HuH-7.5 (cell line): Measurements from ENCODE around the gene GLRX2.

Experiments used
- DNase-seq: peaks from one replicate; pipeline ENCODE4 v3.0.0; 2011; ENCODE audit warnings: low spot score

The GLRX2 gene

DNA sequence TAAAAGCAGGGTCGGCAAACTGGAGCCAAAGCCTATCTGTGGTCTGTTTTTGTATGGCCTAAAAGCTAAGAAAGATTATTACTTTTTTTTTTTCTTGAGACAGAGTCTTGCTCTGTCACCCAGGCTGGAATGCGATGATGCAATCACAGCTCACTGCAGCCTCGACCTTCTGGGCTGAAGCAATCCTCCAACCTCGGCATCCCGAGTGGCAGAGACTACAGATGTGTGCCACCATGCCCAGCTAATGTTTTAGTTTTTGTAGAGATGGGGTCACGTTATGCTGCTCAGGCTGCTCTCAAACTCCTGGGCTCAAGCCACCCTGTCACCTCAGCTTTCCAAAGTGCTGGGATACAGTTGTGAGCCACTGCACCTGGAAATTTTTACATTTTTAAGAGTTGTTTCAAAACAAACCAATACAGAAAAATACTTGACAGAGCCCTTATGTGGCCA, 6.5 kb upstream of the GLRX2 start:
- no peak for DNase-seq

DNA sequence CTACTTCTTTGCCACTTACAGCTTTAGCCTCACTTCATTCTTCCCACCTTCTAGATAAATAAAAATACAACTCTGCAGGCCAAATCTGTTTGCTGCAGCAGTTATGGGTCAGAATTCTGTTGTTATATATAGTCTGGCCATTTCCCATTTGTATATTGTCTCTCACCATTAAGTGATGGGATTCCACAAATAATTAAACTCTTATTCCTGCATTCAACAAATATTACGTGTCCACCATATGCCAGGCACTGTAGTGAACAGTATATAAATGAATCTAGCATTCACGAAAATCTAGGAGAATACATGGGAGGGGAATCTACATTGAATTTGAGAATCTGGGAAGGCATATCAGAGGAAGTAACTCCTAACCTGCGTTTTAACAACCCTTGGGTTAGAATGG, 5.7 kb upstream of the GLRX2 start:
- DNase-seq = no peak

DNA sequence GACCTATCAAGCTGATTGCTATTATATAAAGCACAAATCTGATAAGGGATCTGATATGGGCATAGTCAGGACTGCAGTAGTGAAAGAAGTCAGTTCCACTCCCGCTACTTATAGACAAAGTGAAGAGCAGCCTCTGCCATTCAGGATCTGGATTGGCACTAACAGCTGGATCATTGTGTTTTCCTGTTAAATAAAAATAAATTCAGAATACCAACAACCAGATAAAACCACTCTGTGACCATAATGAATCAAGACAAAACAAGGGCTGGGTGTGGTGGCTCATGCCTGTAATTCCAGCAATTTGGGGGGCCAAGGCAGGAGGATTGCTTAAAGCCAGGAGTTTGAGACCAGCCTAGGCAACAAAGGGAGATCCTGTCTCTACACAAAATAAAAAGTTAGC, 5.0 kb upstream of the GLRX2 start:
- no peak for DNase-seq

DNA sequence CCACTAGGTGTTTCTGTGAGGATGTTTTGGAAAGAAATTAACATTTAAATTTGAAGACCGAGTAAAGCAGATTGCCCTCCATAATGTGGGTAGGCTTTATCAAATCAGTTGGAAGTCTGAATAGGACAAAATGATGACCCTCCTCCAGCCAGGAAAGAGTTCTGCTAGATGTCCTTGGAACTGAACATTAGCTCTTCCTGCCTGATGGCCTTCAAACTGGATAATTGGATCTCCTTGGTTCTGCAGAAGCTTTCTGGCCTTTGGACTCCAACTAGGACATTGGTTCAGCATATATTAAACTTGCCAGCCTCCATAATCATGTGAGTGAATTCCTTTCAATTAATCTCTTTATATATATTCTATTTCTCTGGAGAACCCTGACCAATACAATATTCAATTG, 4.4 kb upstream of the GLRX2 start:
- no peak for DNase-seq

DNA sequence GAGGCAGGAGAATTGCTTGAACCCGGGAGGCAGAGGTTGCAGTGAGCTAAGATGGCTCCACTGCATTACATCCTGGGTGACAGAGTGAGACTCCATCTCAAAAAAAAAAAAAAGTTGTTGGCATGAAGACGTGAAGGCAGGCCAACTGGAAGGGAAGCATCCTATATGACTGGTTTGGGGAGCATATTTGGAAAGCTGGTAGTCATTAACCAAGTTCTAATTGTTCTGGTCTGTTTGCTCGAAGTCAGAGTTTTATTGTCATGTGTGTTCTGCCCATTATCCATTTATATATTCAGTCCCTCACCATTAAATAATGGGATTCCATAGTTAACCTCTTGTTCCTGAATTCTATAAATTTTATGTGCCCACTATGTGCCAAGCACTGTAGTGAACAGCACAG, 3.3 kb upstream of the GLRX2 start:
- no peak for DNase-seq

DNA sequence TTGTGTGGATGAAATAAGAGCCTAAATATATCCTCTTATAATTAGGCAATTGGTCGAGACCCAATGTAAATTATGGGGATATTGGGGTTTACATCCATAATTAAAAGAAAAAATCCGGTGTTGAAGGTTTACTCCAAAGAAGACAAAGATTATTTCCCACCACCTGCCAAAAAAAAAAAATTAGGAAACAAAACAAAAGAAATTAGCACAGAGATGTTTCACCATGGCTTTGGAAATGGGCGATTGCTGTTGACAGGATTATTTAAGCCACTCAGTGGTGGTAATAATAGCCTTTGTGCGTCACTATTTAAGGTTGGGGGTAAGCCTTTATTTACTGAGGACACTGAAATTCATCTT, 585 bp upstream of the GLRX2 start:
- no peak for DNase-seq

DNA sequence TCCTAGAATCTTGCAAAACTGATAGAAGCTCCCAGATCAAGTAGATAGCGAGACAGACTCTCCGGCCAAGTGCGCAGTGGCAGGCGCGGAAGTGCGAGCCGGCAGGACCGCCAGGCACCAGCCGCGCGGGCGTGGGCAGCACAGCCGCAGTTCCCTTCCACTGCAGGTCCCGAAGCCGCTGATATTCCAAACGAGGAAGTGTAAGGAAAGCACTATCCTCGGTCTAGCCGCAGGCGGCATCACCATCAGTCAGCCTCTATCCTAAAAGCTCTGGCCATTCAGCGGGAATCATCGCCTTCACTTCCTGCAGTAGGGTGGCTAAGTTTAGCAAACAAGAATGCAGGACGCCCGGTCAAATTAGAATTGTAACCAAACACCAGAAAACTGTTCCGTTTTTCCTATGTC, 710 bp downstream of the GLRX2 start:
- no peak for DNase-seq

DNA sequence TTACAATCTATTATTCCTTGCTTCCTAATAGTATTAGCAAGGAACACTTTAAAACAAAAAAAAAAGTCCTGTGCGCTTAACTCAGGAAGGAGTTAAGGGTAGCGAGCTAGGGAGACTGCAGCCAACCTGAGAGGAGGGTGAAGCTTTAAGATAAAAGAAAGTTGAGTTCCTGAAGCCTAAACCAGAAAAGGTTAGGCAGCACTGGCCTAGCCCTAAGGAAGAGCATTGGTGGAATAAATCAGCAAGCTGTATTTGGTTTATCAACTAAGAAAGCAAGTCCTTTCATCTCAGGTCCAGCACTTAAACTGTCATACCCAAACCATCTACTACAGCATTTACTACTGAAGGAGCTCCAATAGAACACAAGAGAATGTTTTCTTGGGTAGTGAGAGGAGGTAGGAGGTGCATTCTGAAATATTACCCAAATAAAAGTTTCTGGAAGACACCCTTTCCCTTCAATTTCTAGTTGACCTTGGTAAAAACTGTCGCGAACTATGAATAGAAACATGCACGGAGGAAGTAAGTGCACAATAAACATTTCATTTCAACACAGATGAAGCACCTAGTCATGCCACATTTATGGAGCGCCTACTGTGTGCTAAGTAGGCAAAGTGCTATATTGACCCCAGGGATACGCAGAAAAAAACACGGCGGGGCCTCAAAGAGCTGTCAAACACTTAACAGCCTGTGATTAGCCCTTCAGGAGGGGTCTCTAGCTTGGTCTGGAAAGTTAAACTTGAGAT, 1.3 kb downstream of the GLRX2 start:
- DNase-seq = no peak

DNA sequence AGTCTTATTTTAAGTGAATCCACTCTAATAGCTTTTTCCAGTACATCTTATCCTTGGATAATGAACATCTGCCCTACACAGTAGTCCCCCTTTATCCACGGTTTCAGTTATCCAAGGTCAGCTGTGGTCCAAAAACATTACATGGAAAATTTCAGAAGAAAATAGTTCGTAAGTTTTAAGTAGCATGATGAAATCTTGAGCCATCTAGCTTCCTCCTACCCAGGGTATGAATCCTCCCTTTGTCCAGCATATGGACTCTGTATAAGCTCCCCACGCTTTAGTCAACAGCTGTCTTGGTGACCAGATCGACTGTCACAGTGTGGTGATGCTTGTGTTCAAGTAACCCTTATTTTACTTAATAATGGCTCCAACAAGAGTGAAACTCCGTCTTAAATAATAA, 2.6 kb downstream of the GLRX2 start:
- DNase-seq = no peak

DNA sequence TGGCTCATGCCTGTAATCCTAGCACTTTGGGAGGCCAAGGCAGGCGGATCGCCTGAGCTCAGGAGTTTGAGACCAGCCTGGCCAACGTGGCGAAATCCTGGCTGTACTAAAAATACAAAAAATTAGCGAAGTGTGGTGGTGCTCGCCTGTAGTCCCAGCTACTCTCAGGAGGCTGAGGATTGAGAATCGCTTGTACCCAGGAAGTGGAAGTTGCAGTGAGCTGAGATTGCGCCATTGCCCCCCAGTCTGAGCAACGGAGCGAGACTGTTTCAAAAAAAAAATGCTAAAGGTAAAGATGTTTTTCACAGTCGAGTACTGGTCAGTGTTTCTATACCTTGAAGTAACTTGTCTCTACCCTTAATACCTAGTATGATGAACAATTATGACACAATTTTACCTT, 11.1 kb downstream of the GLRX2 start:
- no peak for DNase-seq

DNA sequence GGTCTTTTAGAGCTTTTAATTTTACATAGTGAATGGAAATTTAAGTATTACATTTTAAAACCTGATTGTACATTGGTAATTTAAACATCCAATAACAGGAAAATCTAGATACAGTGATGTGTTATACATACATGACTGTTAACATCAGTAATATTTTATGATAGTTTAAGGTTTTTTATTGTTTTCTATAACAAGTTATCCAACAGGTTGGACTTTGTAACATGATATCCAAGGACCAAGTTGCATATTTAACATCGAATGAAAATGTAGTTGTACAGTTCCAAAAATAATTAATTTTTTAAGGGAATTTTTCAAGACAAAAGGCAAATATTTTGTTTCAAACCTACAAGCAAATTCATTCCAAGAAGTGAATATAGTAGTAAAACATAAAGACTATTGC, 14.3 kb downstream of the GLRX2 start:
- DNase-seq = no peak

DNA sequence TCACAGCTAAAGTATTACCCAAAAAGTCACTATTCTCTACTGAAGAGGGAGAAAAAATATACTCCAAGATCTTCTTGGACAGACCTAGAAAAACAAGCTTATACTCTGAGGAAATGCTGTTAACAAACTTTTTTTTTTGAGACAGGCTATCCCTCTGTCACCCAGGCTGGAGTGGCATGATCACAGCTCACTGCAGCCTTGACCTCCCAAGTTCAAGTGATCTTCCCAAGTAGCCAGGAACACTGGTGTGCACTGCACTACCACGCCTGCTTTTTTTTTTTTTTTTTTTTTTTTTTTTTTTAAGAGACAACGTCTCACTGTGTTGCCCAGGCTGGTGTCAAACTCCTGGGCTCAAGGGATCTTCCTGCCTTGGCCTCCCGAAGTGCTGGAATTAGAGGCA, 17.3 kb downstream of the GLRX2 start:
- no peak for DNase-seq

DNA sequence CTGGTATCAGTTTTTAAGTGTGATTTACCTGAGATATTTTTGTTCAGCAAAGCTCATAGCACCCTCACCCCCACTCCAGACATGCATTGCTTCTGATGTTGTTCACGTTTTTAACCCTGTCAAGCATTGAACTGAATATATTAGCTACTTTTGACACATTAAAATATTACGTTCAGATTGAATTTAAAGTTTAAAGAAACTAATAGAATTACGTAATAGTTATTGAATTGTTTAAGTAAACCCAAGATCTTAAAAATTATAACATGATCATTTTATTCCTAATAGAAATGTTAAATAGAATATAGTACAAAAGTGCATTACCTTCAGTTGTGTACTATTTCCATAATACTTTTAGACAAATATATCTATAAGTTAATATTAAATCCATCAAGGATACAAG, 18.9 kb downstream of the GLRX2 start:
- DNase-seq = no peak

DNA sequence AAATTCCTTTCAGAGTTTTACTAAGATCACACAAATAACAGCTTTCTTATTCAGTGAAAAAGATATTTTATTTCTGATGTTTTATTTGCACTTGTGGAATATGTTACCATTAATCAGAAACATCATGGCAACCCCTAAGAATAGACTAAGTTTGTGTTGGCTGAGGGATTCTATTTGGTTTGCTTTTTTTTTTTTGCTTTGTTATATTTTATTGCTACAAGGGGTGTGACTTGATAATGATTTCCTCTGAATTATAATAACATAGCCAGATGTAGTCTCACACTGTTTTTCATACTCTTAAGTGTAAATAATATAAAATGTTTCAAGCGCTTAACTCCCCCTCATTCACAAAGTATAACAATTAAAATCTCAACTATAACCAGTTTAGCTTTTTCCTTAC, 20.0 kb downstream of the GLRX2 start:
- DNase-seq = no peak

DNA sequence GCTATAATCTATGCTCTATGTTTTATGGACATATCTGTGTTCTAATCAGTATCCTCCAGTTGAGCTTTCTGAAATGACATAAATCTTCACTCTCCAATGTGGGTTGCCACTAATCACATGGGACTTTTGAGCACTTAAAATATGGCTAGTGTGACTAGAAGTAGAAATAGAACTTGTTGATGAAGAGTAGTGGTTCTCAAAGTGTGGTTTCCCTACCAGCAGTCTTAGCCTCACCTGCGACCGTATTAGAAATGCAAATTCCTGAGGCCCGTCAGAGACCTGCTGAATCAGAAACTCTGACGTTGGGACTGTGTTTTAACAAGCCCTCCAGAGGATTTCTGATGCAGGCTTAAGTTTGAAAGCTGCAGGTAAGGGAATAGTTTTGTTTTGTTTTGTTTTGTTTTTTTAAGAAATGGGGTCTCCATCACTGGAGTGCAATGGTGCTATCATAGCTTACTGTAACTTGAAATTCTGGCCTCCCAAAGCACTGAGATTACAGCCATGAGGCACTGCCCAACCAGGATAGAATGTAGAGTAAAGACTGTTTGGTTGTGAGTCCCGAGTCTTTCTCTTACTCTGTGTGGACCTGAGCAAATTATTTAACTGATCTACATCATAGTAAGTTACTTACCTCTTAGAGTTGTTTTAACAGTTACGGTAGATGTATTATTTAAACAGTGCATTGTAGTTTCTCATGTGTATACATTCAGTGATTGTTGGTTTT, 21.7 kb downstream of the GLRX2 start:
- DNase-seq = no peak

DNA sequence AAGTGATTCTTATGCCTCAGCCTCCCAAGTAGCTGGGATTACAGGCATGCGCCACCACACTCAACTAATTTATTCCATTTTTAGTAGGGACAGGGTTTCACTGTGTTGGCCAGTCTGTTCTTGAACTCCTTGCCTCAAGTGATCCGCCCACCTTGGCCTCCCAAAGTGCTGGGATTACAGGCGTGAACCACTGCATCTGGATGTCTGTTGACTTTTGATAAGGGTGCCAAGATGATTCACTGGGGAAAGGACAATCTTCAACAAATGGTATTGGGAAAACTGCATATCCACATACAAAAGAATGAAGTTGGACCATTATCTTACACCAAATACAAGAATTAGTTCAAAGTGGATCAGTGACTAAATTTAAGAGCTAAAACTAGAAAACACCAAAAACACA, 26.0 kb downstream of the GLRX2 start:
- no peak for DNase-seq

DNA sequence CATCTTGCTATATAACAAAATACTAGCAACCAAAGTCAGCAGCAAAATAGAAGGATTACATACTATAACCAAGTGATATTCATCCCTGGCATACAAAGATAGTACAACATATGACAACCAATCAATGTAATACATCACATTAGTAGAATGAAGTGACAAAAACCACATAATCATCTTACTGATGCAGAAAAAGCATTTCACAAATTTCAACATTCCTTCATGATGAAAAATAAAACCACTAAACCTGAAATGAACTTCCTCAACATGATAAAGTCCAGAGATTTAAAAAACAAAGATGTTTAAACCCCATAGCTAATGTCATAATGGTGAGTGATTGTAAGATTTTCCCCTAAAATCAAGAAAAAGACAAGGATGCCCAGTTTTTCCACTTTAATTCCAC, 27.2 kb downstream of the GLRX2 start:
- DNase-seq = no peak

DNA sequence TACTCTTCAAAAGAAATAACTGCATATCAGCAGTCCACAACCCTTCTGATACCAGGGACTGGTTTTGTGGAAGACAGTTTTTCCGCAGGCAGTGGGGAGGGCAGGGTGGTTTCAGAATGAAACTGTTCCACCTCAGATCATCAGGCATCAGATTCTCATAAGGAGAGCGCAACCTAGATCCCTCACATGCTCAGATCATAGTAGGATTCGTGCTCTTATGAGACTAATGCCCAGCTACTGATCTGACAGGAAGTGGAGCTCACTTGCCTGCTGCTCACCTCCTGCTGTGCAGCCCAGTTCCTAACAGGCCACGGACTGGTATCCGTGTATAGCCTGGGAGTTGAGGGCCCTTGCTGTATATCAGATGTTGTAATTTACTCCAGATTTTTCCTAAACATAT, 34.3 kb downstream of the GLRX2 start:
- DNase-seq = no peak

DNA sequence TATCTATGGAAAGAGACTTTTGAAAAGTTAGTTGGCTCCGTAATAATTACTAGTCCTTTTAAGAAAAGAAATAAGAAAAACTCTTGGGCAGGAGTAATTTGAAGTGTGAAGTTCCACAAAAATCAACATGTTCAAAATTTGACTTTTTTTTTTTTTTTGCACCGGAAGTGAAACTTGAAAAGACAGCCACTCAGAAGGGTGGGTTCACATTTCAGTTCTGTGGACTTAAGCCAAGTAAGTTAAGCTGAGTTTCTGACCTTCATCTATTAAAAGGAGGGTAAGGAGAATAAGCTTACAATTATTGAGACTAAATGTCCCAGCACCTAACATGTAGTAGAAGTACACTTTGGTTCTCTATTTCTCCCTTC, 34.8 kb downstream of the GLRX2 start:
- no peak for DNase-seq

DNA sequence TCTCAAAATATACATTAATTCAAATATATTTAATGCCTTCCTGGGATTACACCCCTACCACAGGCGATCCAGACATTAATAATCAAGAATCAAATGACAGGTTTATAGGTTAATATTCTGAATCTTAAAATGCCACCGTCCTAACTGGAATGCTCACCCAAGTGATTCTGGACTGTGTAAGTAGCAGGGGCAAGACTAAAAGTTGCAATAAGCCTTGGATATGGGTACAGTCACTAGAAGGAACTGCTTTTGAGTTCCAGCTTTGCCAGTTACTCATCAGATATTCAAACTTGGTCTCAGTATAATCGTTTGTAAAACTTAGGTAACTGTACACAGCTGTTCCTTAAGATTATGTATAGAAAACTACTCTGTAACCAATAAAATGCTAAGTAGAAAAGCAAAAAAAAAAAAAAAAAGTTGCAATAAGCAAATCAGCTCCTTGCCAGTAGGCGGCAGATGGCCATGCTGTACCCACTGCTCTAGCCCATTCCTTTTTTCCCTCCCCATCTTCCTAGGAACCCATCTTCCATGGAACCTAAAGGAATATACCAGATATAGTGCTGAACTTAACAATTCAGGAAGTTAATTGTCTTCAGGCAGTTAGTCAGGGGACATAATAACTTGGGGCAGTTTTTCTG, 35.3 kb downstream of the GLRX2 start:
- no peak for DNase-seq

DNA sequence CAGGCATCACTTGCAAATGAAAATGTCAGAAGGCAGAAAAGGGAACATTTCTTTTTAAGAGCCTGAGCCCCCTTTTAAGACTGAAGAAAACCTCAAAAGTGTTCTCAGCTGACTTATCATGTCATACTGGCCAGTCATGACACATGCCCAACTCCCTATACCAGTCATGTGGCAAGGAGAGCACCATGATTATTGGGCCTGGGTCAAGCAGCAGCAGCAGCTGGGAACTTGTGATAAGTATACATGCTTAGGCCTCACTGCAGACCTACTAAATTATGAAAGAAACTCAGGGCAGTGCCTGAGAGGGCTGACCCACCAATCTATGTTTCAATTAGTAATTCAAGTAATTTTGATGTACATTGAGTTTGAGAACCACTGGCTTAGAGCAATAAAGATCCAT, 37.2 kb downstream of the GLRX2 start:
- no peak for DNase-seq

DNA sequence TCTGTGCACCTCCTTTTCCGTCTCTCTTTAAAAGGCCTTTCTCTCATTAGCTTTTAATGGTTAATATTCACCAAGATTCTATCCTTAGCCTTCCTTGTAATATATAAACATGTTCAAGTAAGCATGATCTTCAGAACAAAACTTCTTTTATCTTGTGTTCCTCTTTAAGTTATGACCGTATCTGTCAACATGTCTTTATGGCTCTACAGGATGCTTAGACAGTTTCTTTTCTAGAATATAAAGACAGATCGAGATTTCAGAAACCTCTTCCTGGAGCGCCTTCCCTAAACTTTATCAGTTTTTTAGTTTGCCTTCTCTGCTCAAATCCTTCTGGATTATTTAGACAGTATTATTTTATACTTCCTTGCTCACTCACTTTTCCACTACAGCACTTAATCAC, 38.6 kb downstream of the GLRX2 start:
- DNase-seq = no peak

DNA sequence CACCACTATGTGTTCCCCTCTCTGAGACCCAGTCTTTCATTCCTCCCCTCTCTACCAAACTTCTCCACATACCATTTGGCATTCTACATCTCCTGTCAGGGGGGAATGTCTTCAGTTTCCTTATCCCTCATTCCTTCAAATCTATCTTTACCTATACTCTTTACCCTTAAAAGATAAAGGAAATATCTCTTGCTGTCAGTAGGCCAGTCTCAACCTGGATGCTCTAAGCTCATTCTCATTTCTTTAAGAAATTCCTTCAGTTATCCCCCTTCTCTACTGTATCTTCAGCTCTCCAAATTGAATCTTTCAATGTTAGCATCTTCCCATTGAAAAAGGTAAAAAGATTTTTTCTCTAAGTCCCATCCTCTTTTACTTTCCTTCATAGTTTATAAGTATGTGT, 39.3 kb downstream of the GLRX2 start:
- no peak for DNase-seq
